D721Med (cell line): ENCODE results near the gene ARHGEF16.

ENCODE experiments used
- DNase-seq: peaks from one replicate; pipeline ENCODE4 v3.0.0; 2011; ENCODE audit warnings: low spot score; ENCODE audit not compliant: insufficient read length
- FAIRE-seq: peaks from 2 replicates; lab custom pipeline; 2011; peaks lifted over from hg19 to GRCh38; lab: Jason Lieb, UNC
- CTCF ChIP-seq: IDR thresholded peaks from 2 replicates; pipeline ENCODE4 v1.5.1; 2012; ENCODE audit warnings: mild to moderate bottlenecking, control low read depth; ENCODE audit not compliant: insufficient read depth; ENCODE audit errors: missing control alignments

ARHGEF16 gene

GRCh38 chr1:3417082-3417739, 37.3 kb upstream of the ARHGEF16 start:
- FAIRE-seq (no peak), DNase-seq (no peak)
- TF ChIP-seq CTCF, result no peak

DNA sequence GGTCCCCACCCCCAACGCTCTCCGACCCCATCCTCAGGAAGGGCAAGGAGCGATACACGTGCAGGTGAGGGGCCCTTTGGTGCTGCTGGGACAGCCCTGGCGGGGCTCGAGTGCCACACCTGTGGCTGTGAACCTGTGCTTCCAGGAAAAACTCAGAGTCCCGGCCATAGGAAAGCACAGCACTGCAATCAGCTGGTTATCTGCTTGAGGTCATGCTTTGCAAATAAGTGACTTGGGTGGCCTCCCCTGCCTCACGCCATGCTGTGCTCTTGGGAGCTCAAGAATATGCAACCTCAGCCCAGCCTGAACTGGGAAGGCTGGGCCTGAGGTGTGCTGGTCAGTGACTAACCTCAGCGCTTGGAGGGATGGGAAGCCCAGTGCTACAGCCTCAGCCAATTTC, 36.5 kb upstream of the ARHGEF16 start:
- DNase-seq, result no peak
- no peak for TF ChIP-seq CTCF
- no peak for FAIRE-seq

GRCh38 chr1:3418600-3418999, 35.9 kb upstream of the ARHGEF16 start:
- TF ChIP-seq CTCF, result no peak
- no peak for DNase-seq
- no peak for FAIRE-seq

GRCh38 chr1:3419415-3420204, 34.9 kb upstream of the ARHGEF16 start:
- no peak for FAIRE-seq
- TF ChIP-seq CTCF, result no peak
- DNase-seq, result no peak

DNA sequence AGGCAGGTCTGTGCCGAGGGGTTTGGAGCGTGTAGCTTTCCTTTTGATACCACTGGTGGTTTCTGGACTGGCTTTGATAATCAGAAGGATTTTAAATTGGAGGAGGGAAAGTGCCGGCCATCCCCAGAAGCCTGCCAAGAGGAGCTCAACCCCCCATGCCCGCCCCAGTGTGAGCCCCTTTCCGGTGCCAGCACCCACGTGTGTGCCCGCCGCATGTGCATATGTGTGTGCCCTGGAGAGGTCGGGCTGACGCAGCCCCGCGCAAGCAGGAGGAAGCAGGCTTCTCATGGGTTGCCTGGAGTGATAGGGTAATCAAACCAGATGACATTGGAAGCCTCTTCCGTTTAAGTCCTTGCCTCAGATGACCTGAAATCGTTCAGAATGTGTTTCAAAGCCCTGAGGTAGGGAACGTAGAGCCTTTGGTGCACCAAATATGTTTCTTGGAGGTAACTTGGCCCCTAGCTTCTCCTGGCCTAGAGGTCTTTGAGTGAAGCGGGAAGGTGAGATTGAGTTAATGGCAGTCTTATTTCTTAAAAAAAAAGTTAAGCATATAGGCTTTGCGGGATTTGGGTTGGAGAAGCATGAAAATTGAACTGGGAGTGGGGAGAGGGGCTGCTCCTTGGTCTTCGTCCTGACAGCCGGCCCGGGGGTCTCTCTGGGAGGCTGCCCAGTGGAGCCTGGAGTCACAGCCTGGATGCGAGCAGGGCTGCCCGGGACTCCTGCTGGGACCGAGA, 34.1 kb upstream of the ARHGEF16 start:
- no peak for DNase-seq
- no peak for FAIRE-seq
- TF ChIP-seq CTCF, result no peak

GRCh38 chr1:3422638-3423037, 31.8 kb upstream of the ARHGEF16 start:
- no peak for FAIRE-seq
- DNase-seq, result no peak
- TF ChIP-seq CTCF, result no peak
